GM12878 (cell line): ENCODE results near the gene LAMB4. TPM values are rescaled to one million over a fixed set of nuclear protein-coding genes. Genes with fewer than 3 reads are reported as not detected.

Experiments
- ATAC-seq: fragments of 200-7000 bp; cut with Tn5 transposase; 3 replicates; pipeline ENCODE4 v1.9.1; 2020; ENCODE audit warnings: mild to moderate bottlenecking, moderate library complexity
- BruUV-seq: library from RNA; stranded (reverse); fragments of 400-500 nt; replicated peaks from 2 replicates; lab custom pipeline; 2021; lab: Mats Ljungman, UMichigan
- CTCF ChIA-PET: fragments of 300-600 bp; sonication (Branson Sonifier 250); formaldehyde crosslinking; extraction: SDS; loops from one replicate; lab custom pipeline; 2021; ENCODE audit warnings: inconsistent platforms; lab: Yijun Ruan, JAX
- POLR2A ChIA-PET: fragments of 350-600 bp; formaldehyde crosslinking; extraction: SDS; loops from one replicate; lab custom pipeline; 2021; ENCODE audit warnings: inconsistent platforms; lab: Charles Lee
- RAD21 ChIA-PET: fragments of 300-600 bp; sonication (Branson Sonifier 250); formaldehyde crosslinking; loops from one replicate; lab custom pipeline; 2023; ENCODE audit warnings: antibody characterized with exemption; ENCODE audit not compliant: unreplicated experiment; lab: Charles Lee
- SMC1A ChIA-PET: fragments of 300-600 bp; sonication (Branson Sonifier 250); formaldehyde crosslinking; loops from one replicate; lab custom pipeline; 2023; ENCODE audit not compliant: unreplicated experiment, uncharacterized antibody; lab: Charles Lee
- DNase-seq: peaks from one replicate; pipeline ENCODE4 v3.0.0-alpha.2; 2011; ENCODE audit warnings: low read depth, low spot score
- FAIRE-seq: peaks from 3 replicates; lab custom pipeline; 2011; peaks lifted over from hg19 to GRCh38; lab: Jason Lieb, UNC
- H2AFZ ChIP-seq: 2 replicates; pipeline ENCODE4 v1.6.0; 2011; ENCODE audit warnings: low read depth, low read length, control low read depth; ENCODE audit not compliant: control insufficient read depth
- H3K27ac ChIP-seq: 2 replicates; pipeline ENCODE4 v1.5.1; 2011; ENCODE audit warnings: control low read depth; ENCODE audit not compliant: control insufficient read depth, insufficient read depth
- H3K27me3 ChIP-seq, 2 experiments: replicated peaks in 1 of 2; 2 replicates each; pipeline versions ENCODE4 v1.6.0 to v1.6.1; 2011; ENCODE audit warnings: low read length in 1 of 2; ENCODE audit not compliant: control insufficient read depth in 2 of 2, insufficient read depth in 2 of 2
- H3K36me3 ChIP-seq, 2 experiments: 2 replicates each; pipeline ENCODE4 v1.5.1; 2011; ENCODE audit warnings: low read length in 1 of 2; ENCODE audit not compliant: control insufficient read depth in 2 of 2, insufficient read depth in 2 of 2
- H3K4me1 ChIP-seq: 2 replicates; pipeline ENCODE4 v1.6.1; 2011; ENCODE audit warnings: mild to moderate bottlenecking, low read length, moderate library complexity, mixed read lengths; ENCODE audit not compliant: control insufficient read depth, insufficient read depth
- H3K4me2 ChIP-seq: 2 replicates; pipeline ENCODE4 v1.6.0; 2011; ENCODE audit warnings: control low read depth; ENCODE audit not compliant: control insufficient read depth, insufficient read depth
- H3K4me3 ChIP-seq: fragments of 200-600 bp; sonication (generic); 2 replicates; pipeline ENCODE4 v1.5.1; 2016
- H3K79me2 ChIP-seq: 2 replicates; pipeline ENCODE4 v1.6.0; 2011; ENCODE audit warnings: low read length; ENCODE audit not compliant: control insufficient read depth, insufficient read depth
- H3K9ac ChIP-seq: 2 replicates; pipeline ENCODE4 v1.8.0; 2011; ENCODE audit warnings: low read length, control low read depth, mixed read lengths; ENCODE audit not compliant: control insufficient read depth, insufficient read depth
- H3K9me3 ChIP-seq: replicated peaks from 3 replicates; pipeline ENCODE4 v1.5.1; 2011; ENCODE audit warnings: mild to moderate bottlenecking, low read length; ENCODE audit not compliant: control insufficient read depth, insufficient read depth
- H4K20me1 ChIP-seq: 2 replicates; pipeline ENCODE4 v1.6.0; 2011; ENCODE audit not compliant: control insufficient read depth, insufficient read depth
- MLLT1 ChIP-seq: fragments of 450-650 bp; IDR thresholded peaks from 2 replicates; pipeline ENCODE4 v1.6.1; 2016; ENCODE audit warnings: mild to moderate bottlenecking
- MXI1 ChIP-seq: fragments of 150-350 bp; IDR thresholded peaks from 2 replicates; pipeline ENCODE4 v1.6.1; 2011; ENCODE audit warnings: low read depth, mild to moderate bottlenecking, inconsistent platforms, low read length, improper control_type of control experiment
- SUPT20H ChIP-seq: IDR thresholded peaks from 2 replicates; pipeline ENCODE4 v1.6.1; 2011; ENCODE audit warnings: low read depth, mild to moderate bottlenecking, low read length, moderate library complexity, borderline replicate concordance; ENCODE audit not compliant: control insufficient read depth
- ZBTB33 ChIP-seq: fragments of 450-650 bp; IDR thresholded peaks from 2 replicates; pipeline ENCODE4 v1.6.1; 2017; ENCODE audit warnings: mild to moderate bottlenecking
- WGBS: methylation state at CpG from one replicate; pipeline ENCODE4 v1.1.6; 2016; ENCODE audit warnings: low lambda C conversion rate; ENCODE audit not compliant: insufficient replicate concordance, insufficient coverage; ENCODE audit errors: missing lambda C conversion rate; 5-methylcytosine and 5-hydroxymethylcytosine counted together
- in situ Hi-C: fragments of 300-500 bp; cut with MboI; formaldehyde crosslinking; loops from 9 replicates; pipeline ENCODE4 v1.14.3; 2018; ENCODE audit warnings: mixed read lengths
- intact Hi-C: fragments of 100-400 bp; cut with micrococcal nuclease; formaldehyde crosslinking; loops from one replicate; pipeline ENCODE4 v1.14.2; 2022; ENCODE audit not compliant: unreplicated experiment
- polyA plus RNA-seq, 11 experiments: library from polyadenylated mRNA; depleted of rRNA in 4 of 11; unstranded in 6 of 11; stranded (reverse) in 5 of 11; fragments of >200 nt; fragmentation: Nextera tagmentation in 4 of 11; fragmentation: Illumina TruSeq in 1 of 11; extraction: Ambion mirVana in 4 of 11; extraction: Trizol in 1 of 11; gene quantifications; 1 replicate in 1 of 11; 2 replicates in 10 of 11; pipeline versions ENCODE4 v1.2.1 to v1.2.3, GENCODE V29; 2011 to 2016; ENCODE audit warnings: inconsistent platforms in 2 of 11, missing spikeins in 2 of 11, low read depth in 1 of 11
- total RNA-seq, 4 experiments: library from RNA; depleted of rRNA in 3 of 4; stranded (reverse); fragments of >200 nt in 3 of 4; fragmentation: Illumina TruSeq in 1 of 4; extraction: Trizol in 1 of 4; gene quantifications; 2 replicates each; pipeline versions ENCODE4 v1.2.1 to v1.2.3, GENCODE V29; 2013 to 2021

The LAMB4 gene
- total and polyA plus RNA-seq, 10 of the 15 experiments (the other 5 are each of a cell fraction or from before 2014, with no cell fraction given): 0.04 to 0.06 TPM; not detected in 8

GRCh38 chr7:108134486-108134885 is 4.3 kb upstream of the LAMB4 start (continued):
- TF ChIP-seq ZBTB33 (no peak), MXI1 (no peak)

GRCh38 chr7:108132551-108133265 is 2.5 kb upstream of the LAMB4 start:
- no peaks in the 10 kb centered on the region for H3K36me3 ChIP-seq
- intact Hi-C loops (no loop called here), in situ Hi-C loops (no loop called here)
- H3K9me3 ChIP-seq: no peaks in the 10 kb centered on the region; the same call in 2 of the 3 replicates
- CTCF ChIA-PET: interaction anchor here (1.2 to 8.3 kb wide), 5 partner anchors 10 to 20 kb away, joined by 3 to 85 read pairs (median 10); no protein-coding TSS in a partner anchor
- H3K4me2 ChIP-seq: no peak overlapping the region
- SMC1A ChIA-PET: interaction anchor here (1.0 to 10.3 kb wide), 7 partner anchors 8 to 242 kb away, joined by 3 to 122 read pairs (median 17); partner anchors contain the start of gene DLD
- ATAC-seq (no peak), DNase-seq (no peak), FAIRE-seq (no peak)
- POLR2A ChIA-PET: interaction anchor here (0.6 to 5.0 kb wide), 4 partner anchors 10 to 388 kb away, joined by 3 to 31 read pairs (median 10); no protein-coding TSS in a partner anchor
- 70% methylated on average over 13 of the region's 13 CpGs for WGBS
- no peak overlapping the region for H2AFZ ChIP-seq
- peaks cover 18% of the 10 kb centered on the region for H3K4me1 ChIP-seq
- BruUV-seq: no TSS peak
- no peak overlapping the region for H3K9ac ChIP-seq
- no peaks in the 10 kb centered on the region for H3K79me2 ChIP-seq
- H3K27ac ChIP-seq: no peak overlapping the region
- RAD21 ChIA-PET: interaction anchor here (0.7 to 8.2 kb wide), 8 partner anchors 9 to 19 kb away, joined by 5 to 65 read pairs (median 12); no protein-coding TSS in a partner anchor
- no peaks in the 10 kb centered on the region for H3K27me3 ChIP-seq
- TF ChIP-seq MLLT1 (no peak), SUPT20H (no peak)
- no peaks in the 10 kb centered on the region for H4K20me1 ChIP-seq
- H3K4me3 ChIP-seq: no peak overlapping the region
